Activated CD4-positive, alpha-beta T cell treated with anti-CD3 and anti-CD28 coated beads, Interleukin-2, Interleukin-4, amounts not matched to agents 100 ng/mL and 50 ng/mL, durations not matched to agents 16 hours and 8 hours (primary cell): ENCODE data around the gene TMEM91.
A peak's percentile ranks its signal among the peaks of the same experiment; 100 is the strongest.
"Not testable (repeated sequence)": the region's sequence is repeated elsewhere in the genome, so short reads cannot be mapped to it uniquely, and the experiment has no call there.

Source experiments
- DNase-seq: peaks from one replicate; pipeline ENCODE4 v3.0.0-alpha.2; 2020; ENCODE audit warnings: low spot score

Gene TMEM91

GRCh38 chr19:41376241-41376997 lies at the start of gene TMEM91:
Gene TMEM91 (plus strand): TSS chr19:41376533. CDS start chr19:41378310, 1,777 bp downstream.
- no peak for DNase-seq

GRCh38 chr19:41327076-41327575 lies 49.2 kb upstream of the TMEM91 start:
- no peak for DNase-seq

GRCh38 chr19:41327576-41328156 lies 48.7 kb upstream of the TMEM91 start:
- peak; percentile 87 for DNase-seq

DNA sequence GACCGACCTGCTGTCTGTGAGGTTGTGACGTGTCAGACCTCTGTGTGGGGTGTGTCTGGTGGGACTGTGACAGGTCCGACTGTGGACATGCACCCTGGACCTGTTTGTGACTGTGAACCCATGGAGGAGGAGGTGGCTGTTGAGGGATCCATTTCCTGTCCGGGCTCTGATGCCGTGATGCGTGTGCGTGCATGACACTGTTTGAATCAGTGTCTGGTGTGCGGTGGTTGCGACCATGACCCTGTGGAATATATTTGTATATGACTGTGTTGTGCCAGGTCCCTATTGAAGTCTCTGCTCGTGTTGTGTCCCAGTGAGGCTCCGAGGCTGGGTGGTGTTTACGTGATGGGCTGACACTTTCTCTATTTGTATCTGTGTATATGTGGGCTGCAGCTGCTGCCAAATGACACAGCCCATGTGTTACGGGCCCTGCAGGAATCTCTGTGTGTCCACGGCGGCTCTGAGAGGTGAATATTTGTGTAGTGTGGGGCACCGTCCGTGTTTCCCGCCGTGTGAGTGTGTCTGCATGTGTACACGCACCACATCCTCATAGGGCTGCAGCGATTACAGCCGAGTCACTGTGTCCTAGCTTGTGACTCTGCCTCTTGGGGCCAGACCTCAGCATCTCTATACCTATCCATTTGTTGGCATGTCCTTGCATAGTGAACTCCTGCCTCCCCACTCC lies 48.0 kb upstream of the TMEM91 start:
- peak; percentile 42 for DNase-seq

- no peak for DNase-seq
Observed at GRCh38 chr19:41328842-41329225, 47.5 kb upstream of the TMEM91 start.

GRCh38 chr19:41330481-41330880 lies 45.9 kb upstream of the TMEM91 start:
- DNase-seq: no peak

DNA sequence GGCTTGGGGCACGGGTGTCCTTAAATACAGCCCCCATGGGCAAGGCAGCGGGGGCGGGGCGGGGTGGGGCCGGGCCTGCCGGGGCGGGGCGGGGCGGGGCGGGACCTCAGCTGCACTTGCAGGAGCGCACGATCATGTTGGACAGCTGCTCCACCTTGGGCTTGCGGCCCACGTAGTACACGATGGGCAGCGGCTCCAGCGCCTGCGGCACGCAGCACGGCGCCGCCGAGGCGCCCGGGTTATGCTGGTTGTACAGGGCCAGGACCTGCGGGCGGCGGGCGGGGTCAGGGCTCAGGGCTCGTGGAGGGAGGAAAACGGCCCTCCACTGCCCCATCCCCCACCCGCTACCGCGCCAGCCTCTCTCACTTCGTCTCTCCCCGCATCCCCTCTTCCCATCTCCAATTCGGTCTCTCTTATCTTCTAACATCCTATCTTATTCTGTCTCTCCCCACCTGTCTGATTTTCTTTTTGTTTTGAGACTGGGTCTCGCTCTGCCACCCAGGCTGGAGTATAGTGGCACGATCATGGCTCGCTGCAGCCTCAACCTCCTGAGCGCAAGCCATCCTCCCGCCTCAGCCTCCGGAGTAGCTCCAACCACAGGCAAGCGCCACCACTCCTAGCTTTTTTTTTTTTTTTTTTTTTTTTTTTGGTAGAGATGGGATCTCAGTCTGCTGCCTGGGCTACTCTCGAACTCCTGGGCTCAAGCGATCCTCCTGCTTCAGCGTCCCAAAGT lies 45.2 kb upstream of the TMEM91 start:
- DNase-seq: no peak

- DNase-seq: no peak
Observed at GRCh38 chr19:41332000-41332399, 44.3 kb upstream of the TMEM91 start.

GRCh38 chr19:41332468-41332867 lies 43.9 kb upstream of the TMEM91 start:
- DNase-seq: no peak

DNA sequence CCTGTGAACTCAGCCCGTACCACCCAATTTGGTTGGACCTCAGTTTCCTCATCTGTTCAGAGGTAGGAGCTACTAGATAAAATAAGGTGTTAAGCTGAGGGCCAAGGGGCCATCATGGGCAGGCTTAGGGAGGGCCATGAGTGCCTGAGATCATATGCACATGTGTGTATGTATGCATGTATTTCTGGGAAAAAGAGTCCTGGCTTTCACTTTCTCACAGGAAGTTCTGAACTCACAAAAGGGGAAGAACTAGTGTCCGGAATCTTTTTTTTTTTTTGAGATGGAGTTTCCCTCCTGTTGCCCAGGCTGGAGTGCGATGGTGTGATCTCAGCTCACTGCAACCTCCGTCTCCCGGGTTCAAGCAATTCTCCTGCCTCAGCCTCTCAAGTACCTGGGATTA lies 41.5 kb upstream of the TMEM91 start:
- no peak for DNase-seq

- DNase-seq: no peak
Observed at GRCh38 chr19:41335467-41335866, 40.9 kb upstream of the TMEM91 start.

DNA sequence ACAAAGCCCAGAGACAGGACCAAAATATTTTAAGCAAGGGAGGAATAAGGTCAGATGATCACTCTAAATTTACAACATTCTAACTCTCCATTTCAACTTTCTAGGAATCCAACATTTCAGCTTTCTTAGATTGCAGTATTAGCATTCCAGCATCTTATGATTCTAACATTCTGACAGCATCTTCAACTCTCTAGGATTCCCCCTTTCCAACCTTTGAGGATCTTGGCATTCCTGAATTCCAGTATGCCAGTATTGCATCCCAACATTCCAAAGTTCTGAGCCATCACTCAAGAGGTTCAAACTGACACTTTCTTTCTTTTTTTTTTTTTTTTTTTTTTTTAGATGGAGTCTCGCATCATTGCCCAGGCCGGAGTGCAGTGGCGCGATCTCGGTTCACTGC lies 36.4 kb upstream of the TMEM91 start:
- no peak for DNase-seq

DNA sequence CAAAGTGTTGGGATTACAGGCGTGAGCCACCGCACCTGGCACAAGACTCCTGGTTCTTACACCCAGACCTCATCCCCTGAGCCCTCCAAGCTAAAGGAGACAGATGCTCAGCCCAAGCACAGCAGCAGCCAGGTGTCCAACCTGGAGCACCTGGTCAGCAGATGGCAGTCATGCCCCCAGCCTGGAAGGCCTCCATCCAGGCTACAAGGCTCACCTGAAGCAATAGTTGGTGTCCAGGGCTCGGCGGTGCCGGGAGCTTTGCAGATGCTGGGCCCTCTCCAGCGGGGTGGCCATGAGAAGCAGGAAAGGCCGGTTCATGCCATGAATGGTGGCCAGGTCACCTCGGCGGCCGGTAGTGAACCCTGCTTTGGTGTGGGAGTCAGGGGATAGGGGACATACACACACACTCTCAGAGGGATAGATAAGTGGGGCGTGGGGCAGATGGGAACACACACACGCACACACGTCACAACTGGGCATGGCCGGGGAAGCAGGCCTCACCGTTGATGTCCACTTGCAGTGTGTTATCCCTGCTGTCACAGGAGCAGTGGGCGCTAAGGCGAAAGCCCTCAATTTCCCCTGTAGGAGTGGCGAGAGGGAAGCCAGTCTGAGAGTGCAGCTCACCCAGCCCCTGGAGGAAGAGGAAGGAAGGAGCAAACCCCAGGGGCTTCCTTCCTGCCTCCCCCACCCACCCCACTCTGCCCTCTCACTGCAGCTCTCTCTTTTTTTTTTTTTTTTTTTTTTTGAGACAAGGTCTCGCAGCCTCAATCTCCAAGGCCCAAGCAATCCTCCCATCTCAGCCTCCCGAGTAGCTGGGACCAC lies 34.5 kb upstream of the TMEM91 start:
- no peak for DNase-seq

DNA sequence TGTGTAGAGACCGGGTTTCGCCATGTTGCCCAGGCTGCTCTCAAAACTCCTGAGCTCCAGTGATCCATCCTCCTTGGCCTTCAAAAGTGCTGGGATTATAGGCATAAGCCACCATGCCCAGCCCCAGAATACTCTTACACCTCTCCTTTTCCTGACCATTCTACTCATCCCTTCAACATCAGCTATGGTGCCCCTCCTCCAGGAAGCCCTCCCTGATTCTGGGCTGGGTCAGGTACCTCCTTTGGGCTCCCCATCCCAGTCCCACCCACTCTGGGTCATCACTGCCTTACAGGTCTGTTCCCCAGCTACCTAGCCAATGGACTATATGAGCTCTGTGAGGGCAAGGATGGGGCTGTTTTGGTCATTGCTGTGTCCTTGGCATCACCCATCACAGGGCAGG lies 32.2 kb upstream of the TMEM91 start:
- DNase-seq: no peak

DNA sequence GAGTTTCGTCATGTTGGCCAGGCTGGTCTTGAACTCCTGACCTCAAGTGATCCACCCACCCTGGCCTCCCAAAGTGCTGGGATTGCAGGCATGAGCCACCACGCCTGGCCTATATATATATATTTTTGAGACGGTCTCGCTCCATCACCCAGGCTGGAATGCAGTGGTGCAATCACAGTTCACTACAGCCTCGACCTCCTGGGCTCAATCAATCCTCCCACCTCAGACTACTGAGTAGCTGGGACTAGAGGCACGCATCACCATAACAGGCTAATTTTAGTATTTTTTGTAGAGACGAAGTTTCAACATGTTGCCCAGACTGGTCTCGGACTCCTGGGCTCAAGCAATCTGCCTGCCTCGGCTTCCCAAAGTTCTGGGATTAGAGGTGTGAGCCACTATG lies 29.4 kb upstream of the TMEM91 start:
- DNase-seq: not testable (repeated sequence)

DNA sequence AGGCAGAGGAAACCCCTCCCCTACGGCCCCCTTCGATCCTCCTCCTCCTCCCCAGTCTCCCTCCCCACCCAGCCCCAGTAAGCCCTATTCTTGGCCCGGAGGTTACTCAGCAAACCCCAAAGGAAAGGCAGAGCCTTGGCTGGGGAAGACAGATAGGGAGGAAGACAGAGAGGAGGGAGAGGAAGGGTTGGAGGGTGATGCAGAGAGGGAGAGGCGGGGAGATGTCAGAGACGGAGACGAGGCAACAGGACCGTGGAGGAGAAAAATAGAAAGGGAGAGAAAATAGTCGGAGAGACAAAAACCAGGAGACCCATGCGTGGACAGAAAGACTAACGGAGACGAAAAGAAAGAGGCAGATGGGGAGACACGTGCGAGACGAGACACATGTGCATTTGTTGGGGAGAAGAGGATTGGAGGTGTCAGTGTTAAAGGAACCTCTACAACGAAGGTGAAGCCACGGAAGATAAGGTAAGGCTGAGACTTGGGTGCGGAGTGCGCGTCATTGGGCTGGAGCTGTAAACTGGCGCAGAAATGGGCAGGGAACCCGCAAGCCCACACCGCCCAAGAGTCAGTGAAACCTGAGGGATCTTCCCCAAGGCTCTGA lies 25.5 kb upstream of the TMEM91 start:
- DNase-seq: no peak

DNA sequence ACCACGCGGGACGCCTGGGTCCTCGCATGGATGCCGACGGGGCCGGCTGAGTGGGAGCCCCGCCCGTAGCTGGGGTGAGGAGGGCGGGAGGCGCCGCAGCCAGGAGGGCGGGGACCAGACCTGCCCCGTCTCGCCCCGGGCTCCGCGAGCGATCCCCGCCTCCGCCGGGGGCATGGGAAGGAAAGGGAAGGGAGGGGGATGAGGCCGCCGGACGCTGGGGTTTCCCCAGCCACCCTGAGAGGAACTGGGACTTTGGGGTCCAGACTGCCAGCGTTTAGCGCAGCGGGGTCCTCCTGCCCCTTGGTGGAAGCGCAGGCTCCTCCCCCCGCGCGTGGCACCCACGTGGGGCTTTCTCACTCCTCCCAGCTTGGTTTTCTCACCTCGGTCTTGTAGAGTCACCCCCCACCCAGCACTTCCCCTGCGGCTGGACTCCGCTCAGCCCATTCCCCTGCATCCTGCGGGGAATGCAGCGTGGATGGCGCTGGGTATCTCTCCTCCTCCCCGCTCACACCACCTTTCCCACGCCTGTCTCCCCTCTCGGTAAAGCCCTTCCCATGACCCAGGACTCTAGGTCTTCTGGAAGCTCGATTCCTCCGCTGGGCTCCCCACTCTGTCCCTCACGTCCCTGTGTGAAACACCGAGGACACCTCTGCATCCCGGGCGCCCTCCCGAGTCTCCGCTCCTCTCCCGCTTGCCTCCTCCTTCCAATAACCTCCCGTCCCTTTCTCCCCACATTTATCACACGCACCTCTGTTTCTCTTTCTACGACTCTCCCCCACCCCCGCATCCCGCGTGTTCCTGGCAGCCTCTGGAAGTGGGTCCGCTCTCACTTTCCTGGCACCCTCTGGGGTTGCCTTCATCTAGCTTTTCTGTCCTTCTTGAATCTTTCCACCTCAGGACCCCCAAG lies 24.7 kb upstream of the TMEM91 start:
- peak; percentile 79 for DNase-seq

DNA sequence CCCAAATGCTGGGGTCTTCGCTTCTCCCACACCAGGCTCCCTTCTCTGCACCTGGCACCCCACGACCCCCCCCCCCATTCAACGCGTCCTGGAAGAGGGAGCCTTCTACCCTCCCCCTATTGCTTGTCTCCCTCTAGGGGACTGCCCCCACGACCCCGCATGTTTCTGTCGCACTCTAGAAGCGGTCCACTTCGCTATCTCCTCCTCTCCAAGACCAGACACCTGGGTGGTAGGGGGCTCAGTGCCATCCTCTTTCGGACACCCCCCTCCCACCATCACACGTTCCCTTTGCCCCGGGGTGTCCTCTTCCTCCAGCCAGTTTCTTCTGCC lies 24.1 kb upstream of the TMEM91 start:
- DNase-seq: no peak

GRCh38 chr19:41352609-41353465 lies 23.5 kb upstream of the TMEM91 start:
- peak; percentile 78 for DNase-seq
